Tibial nerve (tissue), 4 donors: ENCODE data around the gene PLEKHG1. TPM values are rescaled to one million over a fixed set of nuclear protein-coding genes. Genes with fewer than 3 reads are reported as not detected.
A peak's percentile ranks its signal among the peaks of the same experiment; 100 is the strongest.

Source experiments
- DNase-seq, 2 donors: peaks; one replicate each; pipeline ENCODE4 v3.0.0-alpha.2; 2019; ENCODE audit warnings: low spot score in 2 of 2
- H3K27ac ChIP-seq, 4 donors: fragments of 200-600 bp; sonication (generic) in 3 of 4; one replicate each; pipeline ENCODE4 v1.5.1; 2017 to 2019; ENCODE audit warnings: mild to moderate bottlenecking in 1 of 4
- H3K27me3 ChIP-seq, 2 donors: fragments of 200-600 bp; sonication (generic) in 1 of 2; one replicate each; pipeline versions ENCODE4 v1.5.1 to v1.6.0; 2017 to 2019
- H3K36me3 ChIP-seq, 3 donors: fragments of 200-600 bp; sonication (generic); one replicate each; pipeline ENCODE4 v1.5.1; 2018 to 2019
- H3K4me1 ChIP-seq, 4 donors: fragments of 200-600 bp; sonication (generic) in 3 of 4; one replicate each; pipeline ENCODE4 v1.5.1; 2017 to 2019
- H3K4me3 ChIP-seq, 4 donors: fragments of 200-600 bp; sonication (generic) in 3 of 4; one replicate each; pipeline ENCODE4 v1.5.1; 2017 to 2019; ENCODE audit warnings: mild to moderate bottlenecking in 1 of 4, moderate library complexity in 1 of 4
- H3K9me3 ChIP-seq, 4 donors: fragments of 200-600 bp; sonication (generic) in 3 of 4; one replicate each; pipeline ENCODE4 v1.5.1; 2017 to 2019
- CTCF ChIP-seq, 5 experiments: fragments of 200-600 bp in 3 of 5; fragments of 450-650 bp in 2 of 5; sonication (generic) in 3 of 5; IDR thresholded peaks; one replicate each; pipeline ENCODE4 v1.5.1; 2016 to 2019; ENCODE audit warnings: antibody characterized with exemption in 5 of 5, mild to moderate bottlenecking in 3 of 5, moderate library complexity in 2 of 5
- EP300 ChIP-seq, 2 donors: sonication (generic); formaldehyde crosslinking; IDR thresholded peaks; one replicate each; pipeline ENCODE4 v1.6.1; 2017; ENCODE audit warnings: antibody characterized with exemption in 2 of 2, mild to moderate bottlenecking in 1 of 2
- POLR2A ChIP-seq, 2 donors: fragments of 450-650 bp; IDR thresholded peaks; one replicate each; pipeline ENCODE4 v1.6.1; 2017; ENCODE audit warnings: antibody characterized with exemption in 2 of 2, mild to moderate bottlenecking in 2 of 2, moderate library complexity in 2 of 2
- WGBS, 2 donors: methylation state at CpG; one replicate each; pipeline ENCODE4 v1.1.5; 2018; 5-methylcytosine and 5-hydroxymethylcytosine counted together
- total RNA-seq, 4 donors: library from RNA; depleted of rRNA; stranded (reverse); fragments of >200 nt; gene quantifications; one replicate each; pipeline ENCODE4 v1.1.0, GENCODE V29; 2016

The PLEKHG1 gene
- total RNA-seq, result 10 to 100 TPM; 25.6 to 50.1 (median 39.7) TPM

- DNase-seq, result peak; percentile 23 to 36
- TF ChIP-seq POLR2A (IDR thresholded peaks at IDR 0.05) (peak in 1 of 2 donors; percentile 21), EP300 (IDR thresholded peaks at IDR 0.05) (no peak)
- H3K4me3 ChIP-seq, result peak within 1 kb of the TSS; percentile 44 to 79 (median 70)
- H3K4me1 ChIP-seq, result peaks cover 0 to 6% (median 5%) of the 10 kb centered on the region in 4 donors
- H3K27me3 ChIP-seq, result peaks cover 0 to 8% of the 10 kb centered on the region in 2 donors
- H3K27ac ChIP-seq, result peak within 1 kb of the TSS; percentile 47 to 92 (median 86)
- WGBS, 2 donors, result 19 to 33% methylated on average over 25 to 46 of the region's 54 CpGs
- no peaks in the 10 kb centered on the region for H3K36me3 ChIP-seq
- no peaks in the 10 kb centered on the region for H3K9me3 ChIP-seq
Observed at GRCh38 chr6:150599199-150600009, at the start of gene PLEKHG1. PLEKHG1 (plus strand) TSS chr6:150599885; CDS start chr6:150733682, 133,797 bp downstream.

- Histone ChIP-seq H3K27ac (no peak overlapping the region), H3K9me3 (no peaks in the 10 kb centered on the region), H3K27me3 (no peaks in the 10 kb centered on the region), H3K36me3 (no peaks in the 10 kb centered on the region), H3K4me1 (peaks cover 0 to 19% (median 8%) of the 10 kb centered on the region in 4 donors), H3K4me3 (no peak overlapping the region)
- WGBS, 2 donors, result 97% methylated on average over 5 of the region's 5 CpGs
- TF ChIP-seq EP300 (IDR thresholded peaks at IDR 0.05) (no peak), POLR2A (IDR thresholded peaks at IDR 0.05) (no peak), CTCF (IDR thresholded peaks at IDR 0.05) (no peak)
- DNase-seq, result no peak
Observed at GRCh38 chr6:150550244-150550643, 49.4 kb upstream of the PLEKHG1 start.

GRCh38 chr6:150557043-150557599, 42.6 kb upstream of the PLEKHG1 start:
- Histone ChIP-seq H3K4me1 (no peaks in the 10 kb centered on the region), H3K9me3 (peaks cover 0 to 4% (median 0%) of the 10 kb centered on the region in 4 donors), H3K36me3 (no peaks in the 10 kb centered on the region), H3K27ac (no peak overlapping the region), H3K27me3 (no peaks in the 10 kb centered on the region), H3K4me3 (no peak overlapping the region)
- TF ChIP-seq CTCF (IDR thresholded peaks at IDR 0.05) (no peak), EP300 (IDR thresholded peaks at IDR 0.05) (no peak), POLR2A (IDR thresholded peaks at IDR 0.05) (no peak)
- WGBS, 2 donors, result 62 to 65% methylated on average over 5 of the region's 5 CpGs
- DNase-seq, result no peak

GRCh38 chr6:150560004-150560883, 39.4 kb upstream of the PLEKHG1 start:
- Histone ChIP-seq H3K27me3 (no peaks in the 10 kb centered on the region), H3K36me3 (no peaks in the 10 kb centered on the region), H3K27ac (no peak overlapping the region), H3K4me1 (no peaks in the 10 kb centered on the region), H3K9me3 (peaks cover 0 to 4% (median 0%) of the 10 kb centered on the region in 4 donors), H3K4me3 (no peak overlapping the region)
- no peak for TF ChIP-seq EP300 (IDR thresholded peaks at IDR 0.05)
- no peak for TF ChIP-seq POLR2A (IDR thresholded peaks at IDR 0.05)
- TF ChIP-seq CTCF (IDR thresholded peaks at IDR 0.05), result no peak
- WGBS, 2 donors, result 52 to 81% methylated on average over 6 of the region's 6 CpGs
- no peak for DNase-seq

- H3K27me3 ChIP-seq, result no peaks in the 10 kb centered on the region
- H3K4me3 ChIP-seq, result no peak overlapping the region
- no peak for TF ChIP-seq POLR2A (IDR thresholded peaks at IDR 0.05)
- peaks cover 0 to 4% (median 0%) of the 10 kb centered on the region in 4 donors for H3K9me3 ChIP-seq
- H3K4me1 ChIP-seq, result no peaks in the 10 kb centered on the region
- H3K36me3 ChIP-seq, result no peaks in the 10 kb centered on the region
- WGBS, 2 donors, result 88 to 93% methylated on average over 6 of the region's 6 CpGs
- no peak for DNase-seq
- H3K27ac ChIP-seq, result no peak overlapping the region
Observed at GRCh38 chr6:150560884-150561219, 38.8 kb upstream of the PLEKHG1 start.
